NCI-H1092 (cell line): ENCODE data around the gene KIF17.

Source experiments
- DNase-seq: peaks from one replicate; lab custom pipeline; 2025; lab: John Stamatoyannopoulos, UW

KIF17 gene

DNA sequence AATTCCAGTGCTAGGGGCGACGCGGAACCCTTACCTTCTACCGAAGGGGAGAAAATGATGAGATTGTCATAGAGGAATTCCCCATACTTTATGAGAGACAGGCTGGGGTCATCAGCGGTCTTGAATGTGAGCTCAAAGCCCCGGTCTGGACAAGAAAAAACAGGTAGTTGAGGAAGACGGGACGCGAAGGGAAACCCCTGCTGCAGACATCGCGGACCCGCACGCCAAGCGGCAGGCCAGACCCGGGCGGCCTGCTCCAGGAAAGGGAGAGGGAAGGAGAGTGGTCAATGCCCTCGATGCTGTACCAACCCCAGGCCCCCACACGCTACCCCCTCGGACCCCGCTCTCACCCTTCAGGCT lies 57.0 kb downstream of the KIF17 start:
- DNase-seq: no peak

DNA sequence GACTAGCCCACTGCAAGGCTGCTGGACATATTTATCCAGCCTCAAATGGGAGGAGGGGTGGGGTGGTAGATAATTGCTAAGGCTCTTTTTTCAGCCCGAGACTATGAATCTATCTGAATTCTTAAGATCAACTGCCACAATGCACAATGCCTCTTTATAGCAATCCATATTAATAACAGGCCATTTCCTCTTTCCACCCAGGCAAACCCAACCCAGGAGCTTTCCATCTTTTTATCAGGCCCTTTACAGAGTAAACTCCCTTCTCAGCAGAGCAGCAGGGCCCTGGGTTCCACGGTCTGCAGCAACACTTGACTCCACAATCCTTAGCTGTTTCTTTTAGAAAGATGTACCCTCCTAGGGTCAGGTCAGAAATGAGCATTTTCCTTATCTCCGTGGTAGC lies 57.4 kb downstream of the KIF17 start:
- DNase-seq: no peak

DNA sequence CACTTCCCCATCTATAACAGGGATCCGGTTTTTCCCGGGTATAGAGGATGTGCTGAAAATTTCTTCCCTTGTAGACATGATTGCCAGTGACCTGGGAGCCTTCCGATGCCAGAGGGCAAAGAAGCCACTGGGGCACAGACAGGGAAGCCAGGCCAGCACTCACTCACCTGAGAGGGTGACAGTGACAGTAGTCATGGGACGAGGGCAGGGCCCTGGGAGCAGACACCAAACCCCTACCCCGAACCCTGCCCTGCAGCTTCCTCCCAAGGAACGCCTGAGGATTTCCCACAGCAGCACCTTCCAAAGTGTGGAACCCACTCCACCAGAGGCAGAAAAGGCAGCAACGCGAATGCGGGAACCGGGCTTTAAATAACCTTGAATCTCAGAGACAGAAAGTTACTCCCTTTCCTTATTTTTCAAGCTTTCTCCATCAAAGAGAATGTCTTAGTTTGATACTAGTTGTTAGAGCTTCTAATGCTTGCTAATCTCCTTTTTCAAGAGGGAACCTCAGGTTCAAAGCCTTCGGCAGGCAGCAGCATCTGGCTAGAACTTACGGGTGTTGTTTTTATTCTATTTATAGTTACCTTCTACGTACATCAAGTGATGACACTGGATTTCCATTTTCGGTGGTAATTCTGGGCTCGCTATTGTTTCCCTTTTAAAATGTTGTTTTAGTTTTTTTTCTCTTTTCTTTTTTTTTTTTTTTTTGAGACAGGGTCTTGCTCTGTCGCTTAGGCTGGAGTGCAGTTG lies 59.5 kb downstream of the KIF17 start:
- no peak for DNase-seq

GRCh38 chr1:20657024-20657423 lies 60.8 kb downstream of the KIF17 start:
- no peak for DNase-seq

DNA sequence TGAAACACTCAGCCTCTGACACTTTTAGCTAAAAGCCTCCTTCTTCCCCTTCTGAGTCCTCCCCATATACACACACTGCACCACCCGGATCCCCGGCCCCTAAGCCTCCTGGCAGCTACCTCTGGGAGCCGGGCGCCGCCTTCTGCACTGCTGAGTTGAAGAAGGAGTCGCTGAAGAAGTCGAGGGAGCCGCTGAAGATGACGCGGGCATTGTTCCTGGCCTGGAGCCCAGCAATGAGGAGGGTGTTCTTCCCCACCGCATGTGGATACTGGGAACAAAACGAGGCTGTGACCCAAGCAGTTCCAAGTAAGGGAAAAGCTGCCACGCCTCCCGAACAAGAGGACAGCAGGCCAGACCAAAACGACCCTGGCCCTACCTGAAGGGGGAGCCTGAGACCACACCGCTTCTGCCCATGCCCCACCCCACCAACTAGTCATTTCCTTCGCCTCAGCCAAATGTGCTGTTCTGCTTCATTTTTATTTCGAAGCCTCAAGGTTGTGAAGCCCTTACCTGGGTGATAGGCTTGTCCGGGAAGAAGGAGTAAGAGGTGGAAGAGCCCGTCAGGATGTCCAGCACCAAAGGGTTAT lies 63.6 kb downstream of the KIF17 start:
- no peak for DNase-seq

DNA sequence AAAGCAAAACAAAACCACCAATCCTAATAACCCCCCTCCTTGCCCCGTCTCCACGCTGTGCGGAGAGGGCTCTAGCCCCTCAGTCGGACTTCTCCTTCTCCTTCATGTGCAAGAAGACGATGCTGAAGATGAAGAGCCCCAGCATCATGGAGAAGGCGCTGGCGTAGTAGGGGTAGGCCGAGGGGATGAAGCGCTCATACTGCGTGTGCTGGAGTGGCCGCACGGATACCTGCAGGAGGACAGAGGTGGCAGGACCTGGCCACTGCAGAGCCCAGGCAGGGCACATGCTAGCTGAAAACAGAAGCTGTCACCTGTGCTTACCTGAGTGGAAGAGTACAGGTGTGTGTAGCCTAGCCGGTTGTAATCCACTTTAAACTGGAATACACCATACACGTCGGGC lies 65.5 kb downstream of the KIF17 start:
- no peak for DNase-seq

- DNase-seq: no peak
Measured at GRCh38 chr1:20648946-20649345, 68.9 kb downstream of the KIF17 start.

GRCh38 chr1:20648438-20648837 lies 69.4 kb downstream of the KIF17 start:
- no peak for DNase-seq

DNA sequence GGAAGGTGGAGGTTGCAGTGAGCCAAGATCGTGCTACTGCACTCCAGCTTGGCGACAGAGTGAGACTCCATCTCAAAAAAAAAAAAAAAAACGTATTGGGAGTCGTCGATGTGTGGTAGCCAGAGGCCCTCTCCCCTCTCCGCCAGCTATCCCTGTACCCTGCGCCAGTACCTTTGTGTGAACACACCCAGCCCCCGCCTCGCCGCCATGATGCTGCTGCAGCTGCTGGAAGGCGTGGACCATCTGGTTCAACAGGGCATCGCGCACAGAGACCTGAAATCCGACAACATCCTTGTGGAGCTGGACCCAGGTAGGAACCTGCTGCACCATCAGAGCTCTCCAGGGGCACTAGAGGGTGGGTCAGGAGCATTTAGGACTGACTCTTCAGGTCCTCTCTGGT lies 72.4 kb downstream of the KIF17 start:
- DNase-seq: no peak

DNA sequence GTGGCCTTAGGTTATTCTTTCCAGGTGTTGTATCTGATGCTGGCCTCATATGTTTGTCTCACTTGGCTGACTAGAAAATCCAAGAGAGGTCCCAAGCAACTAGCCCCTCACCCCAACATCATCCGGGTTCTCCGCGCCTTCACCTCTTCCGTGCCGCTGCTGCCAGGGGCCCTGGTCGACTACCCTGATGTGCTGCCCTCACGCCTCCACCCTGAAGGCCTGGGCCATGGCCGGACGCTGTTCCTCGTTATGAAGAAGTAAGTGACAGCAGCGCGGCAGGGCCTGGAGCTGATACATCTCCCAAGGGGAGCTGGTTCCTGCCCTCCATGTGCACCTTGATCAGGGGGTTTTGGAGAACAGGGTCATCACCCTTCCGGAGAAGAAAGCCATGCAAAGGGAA lies 73.4 kb downstream of the KIF17 start:
- DNase-seq: no peak

GRCh38 chr1:20643080-20643479 lies 74.7 kb downstream of the KIF17 start:
- no peak for DNase-seq

- DNase-seq: no peak
Measured at GRCh38 chr1:20641975-20642374, 75.8 kb downstream of the KIF17 start.

GRCh38 chr1:20640183-20640597 lies 77.6 kb downstream of the KIF17 start:
- DNase-seq: peak; percentile 22

DNA sequence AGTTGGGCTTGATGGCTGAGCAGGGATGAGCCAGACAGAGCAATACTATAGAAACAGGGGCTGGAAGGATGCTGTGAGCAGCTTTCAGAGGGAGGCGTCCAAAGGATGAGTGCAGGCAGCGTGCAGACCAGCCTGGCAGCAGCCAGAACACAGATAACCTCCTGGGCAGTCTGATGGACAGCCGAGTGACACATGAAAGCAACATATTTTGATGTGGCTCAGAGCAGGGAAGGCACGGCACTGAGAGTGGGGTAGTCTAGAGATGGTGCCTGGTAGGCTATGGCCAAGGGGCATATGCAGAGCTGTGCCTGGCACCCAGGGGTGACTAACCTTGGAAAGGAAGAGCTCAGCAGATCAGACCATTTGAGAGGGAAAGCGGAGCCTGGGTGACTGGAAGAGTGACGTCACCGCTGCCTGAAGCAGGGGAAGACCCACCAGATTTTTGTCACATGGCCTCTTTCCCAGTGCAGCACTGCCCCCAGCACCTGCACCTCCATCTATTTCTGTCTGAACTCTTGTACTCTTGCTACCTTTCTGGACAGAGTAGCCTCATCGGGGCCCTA lies 80.9 kb downstream of the KIF17 start:
- DNase-seq: no peak

GRCh38 chr1:20634594-20635084 lies 83.2 kb downstream of the KIF17 start:
- DNase-seq: no peak

- no peak for DNase-seq
Measured at GRCh38 chr1:20634065-20634593, 83.7 kb downstream of the KIF17 start.

GRCh38 chr1:20633190-20634064 lies 84.4 kb downstream of the KIF17 start, which contains the start of gene PINK1:
TSS of gene PINK1 (plus strand) at chr1:20633458. CDS start at chr1:20633549, 91 bp downstream.
- peak; percentile 66 for DNase-seq

GRCh38 chr1:20632386-20632785 lies 85.4 kb downstream of the KIF17 start:
- no peak for DNase-seq

GRCh38 chr1:20630729-20631128 lies 87.1 kb downstream of the KIF17 start:
- DNase-seq: no peak

DNA sequence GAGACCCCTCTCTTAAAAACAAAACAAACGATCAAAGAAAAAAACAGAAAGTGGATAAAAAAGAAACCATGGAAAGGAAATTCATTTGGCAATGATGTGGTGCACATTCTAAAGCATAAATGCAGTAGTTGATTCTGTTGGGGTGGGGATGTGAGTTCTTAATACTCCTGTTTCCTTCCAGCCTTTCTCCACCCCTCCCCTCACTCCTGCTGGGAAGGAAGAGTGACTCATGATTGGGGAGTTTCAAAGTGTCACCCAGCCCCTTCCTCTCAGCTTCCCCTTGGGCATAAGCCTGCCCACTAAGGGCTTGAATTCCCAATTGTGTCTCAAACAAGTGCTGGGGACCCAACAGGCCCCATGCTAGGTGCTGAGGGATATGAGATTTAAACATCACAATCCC lies 91.3 kb downstream of the KIF17 start:
- DNase-seq: no peak

GRCh38 chr1:20626098-20626427 lies 91.7 kb downstream of the KIF17 start:
- DNase-seq: no peak
